GM23338 (cell line): Measurements from ENCODE around the gene EYA4. TPM values are rescaled to one million over a fixed set of nuclear protein-coding genes. Genes with fewer than 3 reads are reported as not detected.

Source experiments
- ATAC-seq: fragments of 200-7000 bp; cut with Tn5 transposase; 3 replicates; pipeline ENCODE4 v1.9.1; 2020
- DNase-seq: peaks from one replicate; pipeline ENCODE4 v3.0.0-alpha.2; 2015; ENCODE audit warnings: low spot score
- H2AFZ ChIP-seq: fragments of 200-600 bp; sonication (generic); 2 replicates; pipeline ENCODE4 v1.8.0; 2016; ENCODE audit warnings: antibody characterized with exemption, mild to moderate bottlenecking, moderate library complexity
- H3F3A ChIP-seq: fragments of 200-600 bp; sonication (generic); replicated peaks from 2 replicates; pipeline ENCODE4 v1.8.0; 2017; ENCODE audit warnings: antibody characterized with exemption, mixed run types, low read depth
- H3K27ac ChIP-seq: fragments of 200-600 bp; sonication (generic); 2 replicates; pipeline ENCODE4 v1.6.1; 2016; ENCODE audit warnings: low read depth
- H3K27me3 ChIP-seq: fragments of 200-600 bp; sonication (generic); 2 replicates; pipeline ENCODE4 v1.8.0; 2016; ENCODE audit warnings: mild to moderate bottlenecking, mixed run types, moderate library complexity; ENCODE audit not compliant: insufficient read depth
- H3K36me3 ChIP-seq: fragments of 200-600 bp; sonication (generic); 2 replicates; pipeline ENCODE4 v1.8.0; 2016; ENCODE audit warnings: mild to moderate bottlenecking; ENCODE audit not compliant: insufficient read depth
- H3K4me1 ChIP-seq: fragments of 200-600 bp; sonication (generic); 2 replicates; pipeline ENCODE4 v1.8.0; 2016; ENCODE audit warnings: mild to moderate bottlenecking, moderate library complexity; ENCODE audit not compliant: insufficient read depth
- H3K4me2 ChIP-seq: fragments of 200-600 bp; sonication (generic); 2 replicates; pipeline ENCODE4 v1.7.1; 2017; ENCODE audit warnings: mixed run types
- H3K4me3 ChIP-seq: fragments of 200-600 bp; sonication (generic); 2 replicates; pipeline ENCODE4 v1.6.1; 2016; ENCODE audit warnings: mixed run types
- H3K79me2 ChIP-seq: fragments of 200-600 bp; sonication (generic); replicated peaks from 2 replicates; pipeline ENCODE4 v1.8.0; 2017; ENCODE audit warnings: mild to moderate bottlenecking; ENCODE audit not compliant: insufficient read depth
- H3K9me2 ChIP-seq: fragments of 200-600 bp; sonication (generic); 2 replicates; pipeline ENCODE4 v1.8.0; 2017; ENCODE audit not compliant: insufficient read depth
- H4K20me1 ChIP-seq: fragments of 200-600 bp; sonication (generic); replicated peaks from 2 replicates; pipeline ENCODE4 v1.8.0; 2017; ENCODE audit warnings: mild to moderate bottlenecking; ENCODE audit not compliant: insufficient read depth
- H3K27ac Mint-ChIP-seq: 2 replicates; pipeline ENCODE4 v1.8.0; 2020; ENCODE audit warnings: inconsistent platforms, mild to moderate bottlenecking, moderate library complexity, mixed read lengths
- H3K27me3 Mint-ChIP-seq: 3 replicates; pipeline ENCODE4 v1.8.0; 2022; ENCODE audit warnings: low read depth, mild to moderate bottlenecking, moderate library complexity, mixed read lengths, inconsistent platforms; ENCODE audit not compliant: insufficient read depth, poor library complexity
- H3K36me3 Mint-ChIP-seq: 3 replicates; pipeline ENCODE4 v1.8.0; 2021; ENCODE audit warnings: low read depth, mild to moderate bottlenecking, inconsistent platforms, moderate library complexity, mixed read lengths
- H3K4me1 Mint-ChIP-seq: 3 replicates; pipeline ENCODE4 v1.8.0; 2020; ENCODE audit warnings: mild to moderate bottlenecking, inconsistent platforms, mixed read lengths
- H3K4me3 Mint-ChIP-seq: 3 replicates; pipeline ENCODE4 v1.8.0; 2021; ENCODE audit warnings: moderate library complexity, mild to moderate bottlenecking, inconsistent platforms, mixed read lengths
- H3K9me3 Mint-ChIP-seq: 3 replicates; pipeline ENCODE4 v1.8.0; 2020; ENCODE audit warnings: moderate library complexity, mild to moderate bottlenecking, inconsistent platforms, mixed read lengths
- CREB1 ChIP-seq: fragments of 250-450 bp; sonication (Bioruptor Pico); IDR thresholded peaks from 2 replicates; pipeline ENCODE4 v1.5.0; 2020; ENCODE audit warnings: low read depth, mild to moderate bottlenecking, moderate library complexity
- ETS1 ChIP-seq: IDR thresholded peaks from 2 replicates; pipeline ENCODE4 v1.6.1; 2016; ENCODE audit warnings: antibody characterized with exemption
- EZH2phosphoT487 ChIP-seq: fragments of 200-600 bp; sonication (generic); IDR thresholded peaks from one replicate; pipeline ENCODE4 v1.8.1; 2018; ENCODE audit warnings: antibody characterized with exemption; ENCODE audit not compliant: unreplicated experiment
- JUNB ChIP-seq: IDR thresholded peaks from one replicate; pipeline ENCODE4 v1.6.1; 2016; ENCODE audit warnings: antibody characterized with exemption; ENCODE audit not compliant: unreplicated experiment
- ZNF114 ChIP-seq: fragments of 250-450 bp; sonication (Bioruptor Pico); IDR thresholded peaks from 2 replicates; pipeline ENCODE4 v1.5.0; 2020; ENCODE audit warnings: mild to moderate bottlenecking, moderate library complexity
- polyA plus RNA-seq: library from polyadenylated mRNA; unstranded; fragments of >200 nt; fragmentation: Nextera tagmentation; extraction: Ambion mirVana; gene quantifications from 2 replicates; pipeline ENCODE4 v1.2.1, GENCODE V29; 2016
- total RNA-seq: library from RNA; depleted of rRNA; stranded (reverse); fragments of >200 nt; shearing (Covaris generic); gene quantifications from 2 replicates; pipeline ENCODE4 v1.2.3, GENCODE V29; 2014
- TF ChIP-seq, protein P1 (sequence below), 2 experiments: fragments of 200-600 bp in 1 of 2; sonication (generic) in 1 of 2; conservative IDR thresholded peaks; 2 replicates each; pipeline versions ENCODE4 v1.5.1 to v1.6.1; 2016 to 2017; ENCODE audit warnings: antibody characterized with exemption in 2 of 2, low read depth in 2 of 2, mild to moderate bottlenecking in 2 of 2, moderate library complexity in 1 of 2
- TF ChIP-seq, protein P2 (sequence below): IDR thresholded peaks from one replicate; pipeline ENCODE4 v1.6.1; 2018; ENCODE audit warnings: antibody characterized with exemption; ENCODE audit not compliant: unreplicated experiment
- TF ChIP-seq, protein P3 (sequence below): fragments of 250-450 bp; sonication (Bioruptor Pico); IDR thresholded peaks from 2 replicates; pipeline ENCODE4 v1.5.0; 2020; ENCODE audit warnings: mild to moderate bottlenecking, moderate library complexity

The EYA4 gene
- total and polyA plus RNA-seq, 2 experiments from 2014 or later = 0.05 to 0.21 TPM

DNA sequence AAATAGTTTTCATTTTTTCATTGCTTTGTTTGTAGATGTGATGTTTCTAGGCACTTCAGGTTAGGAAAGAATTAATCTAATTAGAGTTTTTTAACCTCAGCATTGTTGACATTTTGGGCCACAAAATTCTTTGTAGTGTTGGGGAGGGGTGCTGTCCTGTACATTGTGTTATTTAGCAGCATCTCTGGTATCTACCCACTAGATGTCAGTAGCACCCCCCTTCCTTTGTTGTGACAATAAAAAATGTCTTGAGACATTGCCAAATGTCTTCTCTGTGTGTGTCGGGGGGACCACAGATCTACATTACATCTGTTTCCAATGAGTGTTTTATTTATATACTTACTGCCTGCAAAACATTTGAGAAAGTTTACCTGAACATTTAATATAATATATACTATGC lies 45.6 kb downstream of the EYA4 start:
- Mint-ChIP-seq H3K4me1 (no peaks in the 10 kb centered on the region), H3K9me3 (no peaks in the 10 kb centered on the region), H3K36me3 (no peaks in the 10 kb centered on the region), H3K4me3 (no peak overlapping the region), H3K27me3 (peaks cover 3% of the 10 kb centered on the region), H3K27ac (no peak overlapping the region)
- Histone ChIP-seq H3K4me2 (no peak overlapping the region), H2AFZ (no peak overlapping the region), H4K20me1 (no peaks in the 10 kb centered on the region), H3K79me2 (no peaks in the 10 kb centered on the region), H3K9me2 (no peaks in the 10 kb centered on the region), H3F3A (no peaks in the 10 kb centered on the region), H3K27ac (no peak overlapping the region), H3K4me3 (no peak overlapping the region), H3K36me3 (no peaks in the 10 kb centered on the region), H3K4me1 (no peaks in the 10 kb centered on the region), H3K27me3 (no peaks in the 10 kb centered on the region)
- DNase-seq (peak; percentile 54), ATAC-seq (peak; percentile 65; the same call in 2 of the 3 replicates)
- no peak for TF ChIP-seq ETS1
- TF ChIP-seq, protein P1, sequence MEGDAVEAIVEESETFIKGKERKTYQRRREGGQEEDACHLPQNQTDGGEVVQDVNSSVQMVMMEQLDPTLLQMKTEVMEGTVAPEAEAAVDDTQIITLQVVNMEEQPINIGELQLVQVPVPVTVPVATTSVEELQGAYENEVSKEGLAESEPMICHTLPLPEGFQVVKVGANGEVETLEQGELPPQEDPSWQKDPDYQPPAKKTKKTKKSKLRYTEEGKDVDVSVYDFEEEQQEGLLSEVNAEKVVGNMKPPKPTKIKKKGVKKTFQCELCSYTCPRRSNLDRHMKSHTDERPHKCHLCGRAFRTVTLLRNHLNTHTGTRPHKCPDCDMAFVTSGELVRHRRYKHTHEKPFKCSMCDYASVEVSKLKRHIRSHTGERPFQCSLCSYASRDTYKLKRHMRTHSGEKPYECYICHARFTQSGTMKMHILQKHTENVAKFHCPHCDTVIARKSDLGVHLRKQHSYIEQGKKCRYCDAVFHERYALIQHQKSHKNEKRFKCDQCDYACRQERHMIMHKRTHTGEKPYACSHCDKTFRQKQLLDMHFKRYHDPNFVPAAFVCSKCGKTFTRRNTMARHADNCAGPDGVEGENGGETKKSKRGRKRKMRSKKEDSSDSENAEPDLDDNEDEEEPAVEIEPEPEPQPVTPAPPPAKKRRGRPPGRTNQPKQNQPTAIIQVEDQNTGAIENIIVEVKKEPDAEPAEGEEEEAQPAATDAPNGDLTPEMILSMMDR (conservative IDR thresholded peaks at IDR 0.05; ENCODE audit: low read depth in 2 of 2) = peak; percentile 61 to 69

- Histone ChIP-seq H3F3A (no peaks in the 10 kb centered on the region), H4K20me1 (no peaks in the 10 kb centered on the region), H3K4me2 (no peak overlapping the region), H3K9me2 (no peaks in the 10 kb centered on the region), H3K4me1 (no peaks in the 10 kb centered on the region), H2AFZ (no peak overlapping the region), H3K4me3 (no peak overlapping the region), H3K27ac (no peak overlapping the region), H3K36me3 (no peaks in the 10 kb centered on the region), H3K79me2 (no peaks in the 10 kb centered on the region), H3K27me3 (no peaks in the 10 kb centered on the region)
- no peak overlapping the region for H3K4me3 Mint-ChIP-seq
- no peaks in the 10 kb centered on the region for H3K36me3 Mint-ChIP-seq
- ATAC-seq = no peak
- no peak overlapping the region for H3K27ac Mint-ChIP-seq
- no peaks in the 10 kb centered on the region for H3K4me1 Mint-ChIP-seq
- H3K27me3 Mint-ChIP-seq = peaks cover 3% of the 10 kb centered on the region
- H3K9me3 Mint-ChIP-seq = no peaks in the 10 kb centered on the region
- no peak for DNase-seq
- TF ChIP-seq EZH2phosphoT487 = no peak
- no peak for TF ChIP-seq JUNB
- no peak for TF ChIP-seq CREB1 (CRISPR knock-in tag)
- TF ChIP-seq, protein P2, sequence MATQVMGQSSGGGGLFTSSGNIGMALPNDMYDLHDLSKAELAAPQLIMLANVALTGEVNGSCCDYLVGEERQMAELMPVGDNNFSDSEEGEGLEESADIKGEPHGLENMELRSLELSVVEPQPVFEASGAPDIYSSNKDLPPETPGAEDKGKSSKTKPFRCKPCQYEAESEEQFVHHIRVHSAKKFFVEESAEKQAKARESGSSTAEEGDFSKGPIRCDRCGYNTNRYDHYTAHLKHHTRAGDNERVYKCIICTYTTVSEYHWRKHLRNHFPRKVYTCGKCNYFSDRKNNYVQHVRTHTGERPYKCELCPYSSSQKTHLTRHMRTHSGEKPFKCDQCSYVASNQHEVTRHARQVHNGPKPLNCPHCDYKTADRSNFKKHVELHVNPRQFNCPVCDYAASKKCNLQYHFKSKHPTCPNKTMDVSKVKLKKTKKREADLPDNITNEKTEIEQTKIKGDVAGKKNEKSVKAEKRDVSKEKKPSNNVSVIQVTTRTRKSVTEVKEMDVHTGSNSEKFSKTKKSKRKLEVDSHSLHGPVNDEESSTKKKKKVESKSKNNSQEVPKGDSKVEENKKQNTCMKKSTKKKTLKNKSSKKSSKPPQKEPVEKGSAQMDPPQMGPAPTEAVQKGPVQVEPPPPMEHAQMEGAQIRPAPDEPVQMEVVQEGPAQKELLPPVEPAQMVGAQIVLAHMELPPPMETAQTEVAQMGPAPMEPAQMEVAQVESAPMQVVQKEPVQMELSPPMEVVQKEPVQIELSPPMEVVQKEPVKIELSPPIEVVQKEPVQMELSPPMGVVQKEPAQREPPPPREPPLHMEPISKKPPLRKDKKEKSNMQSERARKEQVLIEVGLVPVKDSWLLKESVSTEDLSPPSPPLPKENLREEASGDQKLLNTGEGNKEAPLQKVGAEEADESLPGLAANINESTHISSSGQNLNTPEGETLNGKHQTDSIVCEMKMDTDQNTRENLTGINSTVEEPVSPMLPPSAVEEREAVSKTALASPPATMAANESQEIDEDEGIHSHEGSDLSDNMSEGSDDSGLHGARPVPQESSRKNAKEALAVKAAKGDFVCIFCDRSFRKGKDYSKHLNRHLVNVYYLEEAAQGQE = no peak
- TF ChIP-seq, protein P3, sequence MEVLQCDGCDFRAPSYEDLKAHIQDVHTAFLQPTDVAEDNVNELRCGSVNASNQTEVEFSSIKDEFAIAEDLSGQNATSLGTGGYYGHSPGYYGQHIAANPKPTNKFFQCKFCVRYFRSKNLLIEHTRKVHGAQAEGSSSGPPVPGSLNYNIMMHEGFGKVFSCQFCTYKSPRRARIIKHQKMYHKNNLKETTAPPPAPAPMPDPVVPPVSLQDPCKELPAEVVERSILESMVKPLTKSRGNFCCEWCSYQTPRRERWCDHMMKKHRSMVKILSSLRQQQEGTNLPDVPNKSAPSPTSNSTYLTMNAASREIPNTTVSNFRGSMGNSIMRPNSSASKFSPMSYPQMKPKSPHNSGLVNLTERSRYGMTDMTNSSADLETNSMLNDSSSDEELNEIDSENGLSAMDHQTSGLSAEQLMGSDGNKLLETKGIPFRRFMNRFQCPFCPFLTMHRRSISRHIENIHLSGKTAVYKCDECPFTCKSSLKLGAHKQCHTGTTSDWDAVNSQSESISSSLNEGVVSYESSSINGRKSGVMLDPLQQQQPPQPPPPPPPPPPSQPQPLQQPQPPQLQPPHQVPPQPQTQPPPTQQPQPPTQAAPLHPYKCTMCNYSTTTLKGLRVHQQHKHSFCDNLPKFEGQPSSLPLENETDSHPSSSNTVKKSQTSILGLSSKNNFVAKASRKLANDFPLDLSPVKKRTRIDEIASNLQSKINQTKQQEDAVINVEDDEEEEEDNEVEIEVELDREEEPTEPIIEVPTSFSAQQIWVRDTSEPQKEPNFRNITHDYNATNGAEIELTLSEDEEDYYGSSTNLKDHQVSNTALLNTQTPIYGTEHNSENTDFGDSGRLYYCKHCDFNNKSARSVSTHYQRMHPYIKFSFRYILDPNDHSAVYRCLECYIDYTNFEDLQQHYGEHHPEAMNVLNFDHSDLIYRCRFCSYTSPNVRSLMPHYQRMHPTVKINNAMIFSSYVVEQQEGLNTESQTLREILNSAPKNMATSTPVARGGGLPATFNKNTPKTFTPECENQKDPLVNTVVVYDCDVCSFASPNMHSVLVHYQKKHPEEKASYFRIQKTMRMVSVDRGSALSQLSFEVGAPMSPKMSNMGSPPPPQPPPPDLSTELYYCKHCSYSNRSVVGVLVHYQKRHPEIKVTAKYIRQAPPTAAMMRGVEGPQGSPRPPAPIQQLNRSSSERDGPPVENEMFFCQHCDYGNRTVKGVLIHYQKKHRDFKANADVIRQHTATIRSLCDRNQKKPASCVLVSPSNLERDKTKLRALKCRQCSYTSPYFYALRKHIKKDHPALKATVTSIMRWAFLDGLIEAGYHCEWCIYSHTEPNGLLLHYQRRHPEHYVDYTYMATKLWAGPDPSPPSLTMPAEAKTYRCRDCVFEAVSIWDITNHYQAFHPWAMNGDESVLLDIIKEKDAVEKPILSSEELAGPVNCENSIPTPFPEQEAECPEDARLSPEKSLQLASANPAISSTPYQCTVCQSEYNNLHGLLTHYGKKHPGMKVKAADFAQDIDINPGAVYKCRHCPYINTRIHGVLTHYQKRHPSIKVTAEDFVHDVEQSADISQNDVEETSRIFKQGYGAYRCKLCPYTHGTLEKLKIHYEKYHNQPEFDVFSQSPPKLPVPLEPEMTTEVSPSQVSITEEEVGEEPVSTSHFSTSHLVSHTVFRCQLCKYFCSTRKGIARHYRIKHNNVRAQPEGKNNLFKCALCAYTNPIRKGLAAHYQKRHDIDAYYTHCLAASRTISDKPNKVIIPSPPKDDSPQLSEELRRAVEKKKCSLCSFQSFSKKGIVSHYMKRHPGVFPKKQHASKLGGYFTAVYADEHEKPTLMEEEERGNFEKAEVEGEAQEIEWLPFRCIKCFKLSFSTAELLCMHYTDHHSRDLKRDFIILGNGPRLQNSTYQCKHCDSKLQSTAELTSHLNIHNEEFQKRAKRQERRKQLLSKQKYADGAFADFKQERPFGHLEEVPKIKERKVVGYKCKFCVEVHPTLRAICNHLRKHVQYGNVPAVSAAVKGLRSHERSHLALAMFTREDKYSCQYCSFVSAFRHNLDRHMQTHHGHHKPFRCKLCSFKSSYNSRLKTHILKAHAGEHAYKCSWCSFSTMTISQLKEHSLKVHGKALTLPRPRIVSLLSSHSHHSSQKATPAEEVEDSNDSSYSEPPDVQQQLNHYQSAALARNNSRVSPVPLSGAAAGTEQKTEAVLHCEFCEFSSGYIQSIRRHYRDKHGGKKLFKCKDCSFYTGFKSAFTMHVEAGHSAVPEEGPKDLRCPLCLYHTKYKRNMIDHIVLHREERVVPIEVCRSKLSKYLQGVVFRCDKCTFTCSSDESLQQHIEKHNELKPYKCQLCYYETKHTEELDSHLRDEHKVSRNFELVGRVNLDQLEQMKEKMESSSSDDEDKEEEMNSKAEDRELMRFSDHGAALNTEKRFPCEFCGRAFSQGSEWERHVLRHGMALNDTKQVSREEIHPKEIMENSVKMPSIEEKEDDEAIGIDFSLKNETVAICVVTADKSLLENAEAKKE (CRISPR knock-in tag) = no peak
- no peak for TF ChIP-seq ETS1
- no peak for TF ChIP-seq ZNF114 (CRISPR knock-in tag)
These were observed 47.5 kb downstream of the EYA4 start for GRCh38 chr6:133288662-133289061.
